Activated naive CD4-positive, alpha-beta T cell treated with Interleukin-2 at 50 U/mL for 16 hours (primary cell): ENCODE measurements around the gene ELMO1.

Experiments
- DNase-seq: peaks from one replicate; pipeline ENCODE4 v3.0.0-alpha.2; 2020

ELMO1 gene

GRCh38 chr7:37209195-37209594 lies 239.5 kb downstream of the ELMO1 start:
- DNase-seq = no peak

- DNase-seq = peak; percentile 29
Observed at GRCh38 chr7:37208528-37208927, 240.1 kb downstream of the ELMO1 start.

- DNase-seq = no peak
Observed at GRCh38 chr7:37206192-37206591, 242.5 kb downstream of the ELMO1 start.

GRCh38 chr7:37205451-37205850 lies 243.2 kb downstream of the ELMO1 start:
- DNase-seq = no peak

DNA sequence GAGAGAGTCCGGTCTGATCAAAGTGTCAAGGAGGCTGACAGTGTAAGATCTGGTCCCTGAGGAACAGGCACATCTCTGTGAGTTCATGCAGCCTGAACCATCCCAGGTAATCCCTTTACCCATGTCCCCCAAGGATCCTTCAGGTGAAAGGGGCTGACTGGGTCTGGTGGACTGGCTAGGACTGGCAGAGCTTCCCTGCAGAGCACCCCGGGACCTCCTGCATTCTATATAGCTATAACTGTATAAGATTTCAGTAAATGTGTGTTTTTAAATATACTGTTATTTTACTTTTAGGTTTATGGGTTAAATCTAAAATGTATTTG lies 246.8 kb downstream of the ELMO1 start:
- no peak for DNase-seq

- peak; percentile 46 for DNase-seq
Observed at GRCh38 chr7:37201003-37201875, 247.4 kb downstream of the ELMO1 start.

- peak; percentile 75 for DNase-seq
Observed at GRCh38 chr7:37198906-37199485, 249.7 kb downstream of the ELMO1 start.

DNA sequence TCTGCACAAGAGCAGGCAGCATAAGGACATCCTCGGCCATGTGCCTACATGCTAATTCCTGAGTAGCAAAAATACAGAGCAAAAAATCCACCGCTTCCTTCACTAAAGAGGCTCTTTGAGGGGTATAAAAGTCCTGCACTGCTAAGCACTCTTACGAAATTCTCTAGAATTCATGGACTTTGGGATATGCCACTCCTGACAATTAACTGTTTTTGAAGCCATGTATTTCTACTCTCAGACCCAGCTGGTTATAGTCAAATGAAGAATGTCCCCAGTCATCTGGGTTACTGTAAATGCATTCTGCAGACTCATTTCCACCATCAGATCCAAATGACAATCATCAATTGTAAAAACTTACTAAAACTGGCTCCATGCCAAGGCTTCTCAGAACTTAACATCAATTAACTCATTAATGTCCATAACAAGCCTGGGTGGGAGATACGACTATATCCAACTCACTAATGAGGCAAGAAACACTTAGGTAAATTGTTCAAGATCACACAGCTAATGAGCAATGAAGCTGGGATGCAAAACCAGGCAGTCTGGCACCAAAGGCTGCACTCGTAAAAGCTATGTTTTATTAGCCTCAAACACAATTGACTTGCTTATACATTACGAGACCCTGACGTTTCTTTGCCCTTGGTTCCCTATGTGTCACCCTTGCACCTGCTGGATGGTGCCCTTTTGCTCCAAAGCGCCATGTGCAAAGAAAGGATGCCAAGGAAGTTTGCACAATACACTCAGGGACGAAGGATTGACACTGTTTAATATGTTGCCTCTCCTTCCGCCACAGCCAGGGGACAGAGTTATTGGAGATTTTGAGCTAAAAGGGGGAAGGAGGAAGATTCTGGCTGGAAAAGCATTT lies 250.4 kb downstream of the ELMO1 start:
- DNase-seq = no peak

- DNase-seq = no peak
Observed at GRCh38 chr7:37197108-37197507, 251.6 kb downstream of the ELMO1 start.

DNA sequence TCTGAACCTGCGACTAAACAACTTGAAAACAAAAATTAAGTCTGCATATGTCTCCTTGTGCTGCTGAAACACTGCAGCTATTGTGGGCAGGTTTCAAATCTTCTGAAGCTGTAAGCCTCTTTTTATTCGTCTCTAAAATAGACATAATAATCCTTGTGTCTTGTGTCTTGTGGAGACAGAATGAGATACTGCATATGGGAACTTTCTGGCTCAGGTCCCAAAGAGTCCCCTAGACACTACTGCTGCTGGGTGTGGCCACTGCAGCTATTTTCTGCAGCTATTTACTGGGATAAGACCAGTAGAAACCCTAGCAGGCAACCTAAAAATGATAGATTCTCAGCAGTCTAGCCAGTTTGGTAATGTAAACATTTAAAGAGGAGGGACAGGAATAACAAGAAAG lies 252.0 kb downstream of the ELMO1 start:
- no peak for DNase-seq

- no peak for DNase-seq
Observed at GRCh38 chr7:37195388-37195787, 253.3 kb downstream of the ELMO1 start.

DNA sequence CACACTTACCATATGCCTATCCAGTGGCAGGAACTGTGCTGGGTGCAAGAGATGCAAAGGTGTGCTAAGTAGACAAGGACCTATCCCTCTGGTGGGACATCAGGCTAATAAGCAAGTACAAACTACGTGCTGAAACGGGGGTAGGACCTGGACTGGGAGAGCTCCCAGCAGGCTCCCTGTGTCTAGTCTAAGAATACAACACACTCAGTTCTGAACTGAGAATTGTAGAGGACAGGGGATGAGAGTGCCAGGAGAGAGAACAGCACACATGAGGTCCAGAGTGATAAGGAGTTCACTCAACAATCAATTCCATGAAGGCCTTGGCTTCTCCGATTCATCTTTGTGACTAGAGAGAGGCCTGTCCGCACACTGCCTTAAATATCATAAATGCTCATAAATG lies 253.7 kb downstream of the ELMO1 start:
- no peak for DNase-seq

DNA sequence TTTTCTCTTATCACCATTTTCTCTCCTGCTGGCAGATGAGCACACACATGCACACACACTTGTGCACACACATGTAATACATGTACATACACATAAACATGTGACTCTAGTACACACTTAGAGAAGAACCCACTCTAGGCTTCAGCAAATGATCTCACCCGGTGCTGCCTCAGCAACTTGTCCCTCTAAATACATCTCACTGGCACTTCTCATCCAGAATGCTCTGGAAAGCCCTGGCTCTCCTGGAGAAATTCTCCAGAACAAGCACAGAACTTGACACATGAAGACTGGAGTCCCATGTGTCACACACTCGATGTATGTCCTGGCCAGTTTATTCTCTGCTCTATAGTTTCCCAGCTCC lies 254.9 kb downstream of the ELMO1 start:
- DNase-seq = no peak

DNA sequence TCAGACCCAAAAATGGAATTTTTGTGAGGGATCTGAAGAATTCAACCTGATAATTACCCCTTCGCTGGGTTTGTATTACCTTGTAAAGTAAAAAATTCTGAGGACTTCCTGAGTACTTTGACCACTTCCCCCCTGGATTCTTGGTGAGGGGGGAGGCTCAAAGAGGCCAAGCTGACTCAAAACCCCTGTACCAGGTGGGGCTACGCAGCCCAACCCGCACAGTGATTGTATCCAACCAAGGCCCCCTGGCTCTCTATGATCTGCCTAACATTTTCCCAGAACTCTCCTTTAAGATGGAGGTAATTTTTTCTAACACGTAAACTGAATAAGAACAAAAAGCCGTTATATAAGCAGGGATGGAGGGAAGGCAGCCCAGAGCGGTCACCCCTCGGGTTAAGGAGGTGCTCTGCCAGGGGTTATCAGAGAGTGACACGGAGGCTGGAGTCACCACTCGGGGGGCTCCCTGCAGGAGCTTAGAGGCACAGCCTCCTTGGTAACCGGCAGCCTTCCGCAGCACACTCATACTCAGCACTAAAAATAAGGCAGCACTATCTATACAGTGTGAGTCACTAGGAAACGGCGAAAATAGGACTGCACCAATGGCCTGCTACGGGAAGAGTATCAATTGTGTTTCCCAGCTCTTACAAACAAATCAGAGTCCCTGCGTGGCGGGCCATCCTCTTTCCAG lies 255.4 kb downstream of the ELMO1 start:
- DNase-seq = no peak

DNA sequence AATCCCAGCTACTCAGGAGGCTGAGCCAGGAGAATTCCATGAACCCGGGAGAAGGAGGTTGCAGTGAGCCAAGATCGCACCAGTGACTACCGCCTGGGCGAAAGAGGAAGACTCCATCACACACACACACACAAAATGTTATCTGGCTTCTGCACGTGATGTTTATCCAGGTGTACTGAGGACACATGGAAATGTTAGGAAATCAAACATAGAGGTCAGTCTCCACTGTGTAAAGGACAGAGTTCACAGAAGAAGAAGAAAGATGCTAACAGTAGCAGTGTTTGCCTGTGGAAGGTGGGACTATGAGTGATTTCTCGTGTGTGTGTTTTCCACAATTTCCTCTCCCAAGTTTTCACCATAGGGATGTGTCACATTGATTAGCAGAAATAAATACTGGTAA lies 256.9 kb downstream of the ELMO1 start:
- no peak for DNase-seq

- no peak for DNase-seq
Observed at GRCh38 chr7:37187179-37187578, 261.5 kb downstream of the ELMO1 start.

- no peak for DNase-seq
Observed at GRCh38 chr7:37186753-37187152, 261.9 kb downstream of the ELMO1 start.

- no peak for DNase-seq
Observed at GRCh38 chr7:37181550-37181932, 267.1 kb downstream of the ELMO1 start.

DNA sequence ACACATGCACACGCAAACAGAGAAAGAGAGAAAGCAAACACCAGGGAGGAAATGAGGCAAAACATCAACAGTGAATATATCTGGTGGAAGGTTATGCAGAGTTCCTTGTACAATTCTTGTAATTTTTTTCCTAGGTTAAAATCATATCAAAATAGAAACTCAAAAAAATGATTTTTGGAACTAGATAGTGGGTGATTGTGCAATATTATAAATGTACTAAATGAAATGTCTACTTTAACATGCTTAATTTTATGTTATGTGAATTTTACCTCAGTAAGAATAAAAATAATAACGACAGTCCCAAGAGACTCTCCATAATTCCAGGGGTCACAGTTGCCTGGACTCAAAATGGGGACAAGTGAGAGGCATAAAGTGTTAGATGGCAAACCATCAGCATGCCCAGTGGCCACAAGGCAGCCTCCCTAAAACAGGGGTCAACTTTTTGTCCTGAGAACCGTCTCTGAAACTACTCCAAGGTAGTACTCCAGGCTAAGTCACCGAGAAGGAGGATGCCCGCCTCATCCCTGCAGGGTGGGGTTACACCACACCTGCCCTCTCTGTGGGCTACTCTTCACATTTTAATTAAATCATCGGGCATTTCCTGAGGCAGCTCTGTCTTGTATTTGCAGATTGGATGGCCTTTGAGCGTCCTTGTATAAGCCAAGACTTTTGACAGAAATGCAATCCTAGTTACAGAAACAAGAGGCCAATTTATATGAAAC lies 267.7 kb downstream of the ELMO1 start:
- no peak for DNase-seq

DNA sequence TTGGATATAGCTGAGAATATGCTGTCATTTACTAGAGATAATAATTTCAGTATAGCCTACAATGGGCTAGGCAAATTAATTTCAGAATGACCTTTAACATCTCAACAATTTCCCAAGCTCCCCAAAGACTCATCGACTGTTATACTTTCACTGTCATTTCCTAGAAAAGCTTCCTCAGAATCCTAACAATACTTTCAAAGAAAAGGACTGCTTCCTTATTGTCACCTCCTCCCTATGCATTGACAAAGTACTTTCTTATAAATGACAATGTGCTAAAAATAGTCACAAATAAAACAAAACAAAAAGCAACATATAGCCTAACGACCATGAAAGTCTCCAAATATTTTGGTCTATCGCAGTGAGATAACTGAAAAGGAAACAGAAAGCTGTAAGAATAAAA lies 272.6 kb downstream of the ELMO1 start:
- no peak for DNase-seq

DNA sequence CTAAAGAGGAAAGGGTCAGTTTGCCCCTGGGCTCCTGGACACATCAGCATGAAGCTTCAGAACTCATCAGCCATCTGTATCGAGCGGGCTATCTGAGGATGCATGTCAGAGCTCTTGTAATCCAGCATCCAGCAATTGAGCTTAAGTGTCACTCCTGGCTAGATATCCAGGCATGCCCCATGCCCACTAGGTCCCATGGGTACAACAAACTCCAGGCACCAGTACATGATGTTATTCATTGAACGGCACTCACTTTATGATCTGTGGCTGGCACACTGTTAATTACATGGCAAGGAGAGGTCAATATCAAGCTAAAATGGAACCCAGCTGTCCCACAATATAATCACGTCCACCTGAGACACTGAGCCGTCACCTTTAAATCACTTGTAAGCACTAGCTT lies 274.2 kb downstream of the ELMO1 start:
- no peak for DNase-seq

DNA sequence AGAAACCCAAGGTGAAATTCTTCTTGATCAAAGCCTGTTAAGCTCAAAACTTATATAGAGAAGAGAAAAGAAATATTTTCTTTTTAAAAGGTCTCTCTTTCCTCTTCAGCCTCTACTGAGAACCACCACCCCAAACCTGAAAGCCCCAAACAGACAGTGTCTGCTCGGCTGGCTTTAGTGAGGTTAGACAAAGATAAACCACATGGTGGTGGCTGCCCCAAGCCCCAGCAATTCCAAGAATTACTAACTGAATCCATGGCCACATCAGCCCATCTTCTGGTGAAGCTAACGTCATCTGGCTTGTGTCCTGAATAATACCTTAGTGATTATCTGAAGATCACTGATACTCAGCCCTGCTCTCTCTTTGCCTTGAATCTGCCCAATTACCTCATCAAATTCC lies 275.0 kb downstream of the ELMO1 start:
- no peak for DNase-seq

- no peak for DNase-seq
Observed at GRCh38 chr7:37162106-37162505, 286.6 kb downstream of the ELMO1 start.
